Anterior cingulate cortex (tissue), 58 donors: ENCODE results near the gene DIS3L2.
A peak's percentile ranks its signal among the peaks of the same experiment; 100 is the strongest.
"Not testable (repeated sequence)": the region's sequence is repeated elsewhere in the genome, so short reads cannot be mapped to it uniquely, and the experiment has no call there.

ENCODE experiments used
- DNase-seq, 58 donors: peaks; one replicate each; lab custom pipeline; 2025; lab: John Stamatoyannopoulos, UW

DIS3L2 gene

GRCh38 chr2:232103140-232103737 is 141.7 kb downstream of the DIS3L2 start:
- DNase-seq, result no peak

- DNase-seq, result no peak
Observed at GRCh38 chr2:232104076-232104646, 142.6 kb downstream of the DIS3L2 start.

- DNase-seq, result no peak
Observed at GRCh38 chr2:232111551-232111950, 150.0 kb downstream of the DIS3L2 start.

GRCh38 chr2:232113821-232114220 is 152.3 kb downstream of the DIS3L2 start:
- no peak for DNase-seq

- DNase-seq, result not testable (repeated sequence)
Observed at GRCh38 chr2:232115728-232116361, 154.3 kb downstream of the DIS3L2 start.

GRCh38 chr2:232116852-232117251 is 155.3 kb downstream of the DIS3L2 start:
- no peak for DNase-seq

GRCh38 chr2:232117413-232117812 is 155.9 kb downstream of the DIS3L2 start:
- DNase-seq, result no peak

GRCh38 chr2:232120911-232121310 is 159.4 kb downstream of the DIS3L2 start:
- no peak for DNase-seq

GRCh38 chr2:232124309-232124708 is 162.8 kb downstream of the DIS3L2 start:
- no peak for DNase-seq

GRCh38 chr2:232126301-232127099 is 165.0 kb downstream of the DIS3L2 start:
- no peak for DNase-seq

GRCh38 chr2:232129483-232129882 is 168.0 kb downstream of the DIS3L2 start:
- no peak for DNase-seq

- DNase-seq, result no peak
Observed at GRCh38 chr2:232132181-232132580, 170.7 kb downstream of the DIS3L2 start.

GRCh38 chr2:232133078-232133477 is 171.6 kb downstream of the DIS3L2 start:
- DNase-seq, result no peak

GRCh38 chr2:232134939-232135338 is 173.4 kb downstream of the DIS3L2 start:
- DNase-seq, result no peak

GRCh38 chr2:232137356-232138147 is 176.0 kb downstream of the DIS3L2 start:
- DNase-seq, result no peak

- no peak for DNase-seq
Observed at GRCh38 chr2:232138441-232138840, 176.9 kb downstream of the DIS3L2 start.

GRCh38 chr2:232139171-232139594 is 177.7 kb downstream of the DIS3L2 start:
- DNase-seq, result no peak

- DNase-seq, result no peak
Observed at GRCh38 chr2:232139786-232140562, 178.5 kb downstream of the DIS3L2 start.

GRCh38 chr2:232141591-232141990 is 180.1 kb downstream of the DIS3L2 start:
- DNase-seq, result no peak

- peak in 20 of 58 donors; percentile 1 to 37 (median 14) for DNase-seq
Observed at GRCh38 chr2:232142049-232142448, 180.5 kb downstream of the DIS3L2 start.
